ENCODE data around the gene PLA2R1.

- TF ChIP-seq CTCF (IDR thresholded peaks at IDR 0.05) (no peak), POLR2A (IDR thresholded peaks at IDR 0.05) (no peak)
Observed at GRCh38 chr2:160005476-160005875, 56.9 kb downstream of the PLA2R1 start.
